ENCODE data around the gene CHCHD1. TPM values are rescaled to one million over a fixed set of nuclear protein-coding genes. Genes with fewer than 3 reads are reported as not detected.

The CHCHD1 gene
- total RNA-seq, 1 donor from 2014 or later: 25.3 TPM

DNA sequence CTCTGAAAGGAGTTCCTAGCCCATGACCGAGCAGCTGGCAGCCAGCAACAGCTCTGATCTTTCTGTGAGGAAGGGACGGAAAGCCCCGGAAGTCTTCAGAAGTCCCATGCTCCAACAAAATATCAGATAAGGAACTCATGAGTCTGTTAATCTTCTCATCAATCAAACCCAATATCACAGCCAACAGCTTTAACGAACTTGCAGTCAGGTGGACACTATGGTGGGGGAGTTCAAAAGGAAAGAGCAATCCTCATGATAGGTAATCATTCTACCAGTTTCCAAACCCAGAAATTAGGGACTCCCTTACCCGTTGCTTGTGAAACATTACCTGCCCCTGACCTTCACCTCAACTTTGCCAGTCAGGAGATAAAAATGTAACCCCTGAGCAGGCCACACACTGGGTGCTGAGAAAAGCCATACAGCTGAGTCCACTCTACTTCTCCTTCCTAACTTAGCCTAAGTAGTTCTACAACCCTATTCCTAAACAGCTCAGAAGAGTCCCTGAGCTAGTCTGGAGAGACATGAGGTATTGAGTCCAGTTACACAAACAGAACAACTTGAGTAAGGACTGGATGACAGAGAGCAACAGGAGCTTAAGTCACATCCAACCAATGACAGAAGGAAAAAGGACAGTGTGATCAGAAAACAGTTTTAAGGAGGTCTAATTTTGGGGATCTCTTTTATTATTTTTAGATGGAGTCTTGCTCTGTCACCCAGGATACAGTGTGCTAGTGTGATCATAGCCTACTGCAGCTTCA, 27.4 kb downstream of the CHCHD1 start:
- peaks cover 17% of the 10 kb centered on the region for H3K79me2 ChIP-seq (ENCODE audit: insufficient read depth, low read length)
- H3K4me3 ChIP-seq (ENCODE audit: insufficient read depth, low read depth, low read length): no peak overlapping the region
- H4K20me1 ChIP-seq (ENCODE audit: insufficient read depth, low read length): peaks cover 36% of the 10 kb centered on the region
- Mint-ChIP-seq H3K4me3 (ENCODE audit: unreplicated experiment) (peak overlapping the region; percentile 86), H3K27me3 (ENCODE audit: low read depth, unreplicated experiment) (no peaks in the 10 kb centered on the region), H3K27ac (ENCODE audit: unreplicated experiment) (peak overlapping the region; percentile 12), H3K36me3 (ENCODE audit: low read depth, unreplicated experiment) (peaks cover 31% of the 10 kb centered on the region), H3K4me1 (ENCODE audit: low read depth, unreplicated experiment) (peaks cover 14% of the 10 kb centered on the region), H3K9me3 (ENCODE audit: unreplicated experiment) (no peaks in the 10 kb centered on the region)
- H3K4me2 ChIP-seq (ENCODE audit: low read length): no peak overlapping the region
- TF ChIP-seq, protein P1, sequence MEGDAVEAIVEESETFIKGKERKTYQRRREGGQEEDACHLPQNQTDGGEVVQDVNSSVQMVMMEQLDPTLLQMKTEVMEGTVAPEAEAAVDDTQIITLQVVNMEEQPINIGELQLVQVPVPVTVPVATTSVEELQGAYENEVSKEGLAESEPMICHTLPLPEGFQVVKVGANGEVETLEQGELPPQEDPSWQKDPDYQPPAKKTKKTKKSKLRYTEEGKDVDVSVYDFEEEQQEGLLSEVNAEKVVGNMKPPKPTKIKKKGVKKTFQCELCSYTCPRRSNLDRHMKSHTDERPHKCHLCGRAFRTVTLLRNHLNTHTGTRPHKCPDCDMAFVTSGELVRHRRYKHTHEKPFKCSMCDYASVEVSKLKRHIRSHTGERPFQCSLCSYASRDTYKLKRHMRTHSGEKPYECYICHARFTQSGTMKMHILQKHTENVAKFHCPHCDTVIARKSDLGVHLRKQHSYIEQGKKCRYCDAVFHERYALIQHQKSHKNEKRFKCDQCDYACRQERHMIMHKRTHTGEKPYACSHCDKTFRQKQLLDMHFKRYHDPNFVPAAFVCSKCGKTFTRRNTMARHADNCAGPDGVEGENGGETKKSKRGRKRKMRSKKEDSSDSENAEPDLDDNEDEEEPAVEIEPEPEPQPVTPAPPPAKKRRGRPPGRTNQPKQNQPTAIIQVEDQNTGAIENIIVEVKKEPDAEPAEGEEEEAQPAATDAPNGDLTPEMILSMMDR (IDR thresholded peaks at IDR 0.05; ENCODE audit: insufficient read depth, low read depth, low read length): no peak
- TF ChIP-seq EZH2 (IDR thresholded peaks at IDR 0.05; ENCODE audit: insufficient read depth, low read length): no peak
- H3K27ac ChIP-seq (ENCODE audit: low read depth, low read length): no peak overlapping the region
- H3K9ac ChIP-seq (ENCODE audit: low read length): no peak overlapping the region
- no peaks in the 10 kb centered on the region for H3K27me3 ChIP-seq (ENCODE audit: insufficient read depth, low read length)
- no peaks in the 10 kb centered on the region for H3K9me3 ChIP-seq (ENCODE audit: insufficient read depth, low read depth, low read length)
- no peak for FAIRE-seq
- no peak overlapping the region for H2AFZ ChIP-seq (ENCODE audit: low read depth, low read length)
- H3K4me1 ChIP-seq (ENCODE audit: insufficient read depth, low read length): peaks cover 6% of the 10 kb centered on the region
- H3K36me3 ChIP-seq (ENCODE audit: insufficient read depth, low read length): peaks cover 25% of the 10 kb centered on the region
- no peak for DNase-seq (ENCODE audit: low read depth)

DNA sequence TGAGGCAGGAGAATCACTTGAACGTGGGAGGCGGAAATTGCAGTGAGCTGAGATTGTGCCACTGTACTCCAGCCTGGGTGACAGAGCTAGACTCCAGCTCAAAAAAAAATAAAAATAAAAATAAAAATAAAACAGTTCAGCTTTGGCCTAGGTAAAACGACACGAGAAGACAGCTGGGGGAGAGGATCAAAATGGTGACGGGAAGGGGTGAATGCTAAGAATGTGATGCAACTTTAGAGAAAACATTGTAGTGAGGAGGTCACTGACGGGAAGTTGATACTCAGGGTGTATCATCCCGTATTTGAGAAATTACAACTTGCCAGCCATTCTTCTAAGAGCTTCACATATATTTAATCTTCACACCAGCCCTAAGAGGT, 28.5 kb downstream of the CHCHD1 start:
- TF ChIP-seq, protein P1 (IDR thresholded peaks at IDR 0.05; ENCODE audit: insufficient read depth, low read depth, low read length): no peak
- TF ChIP-seq EZH2 (IDR thresholded peaks at IDR 0.05; ENCODE audit: insufficient read depth, low read length): no peak
- peaks cover 17% of the 10 kb centered on the region for H3K79me2 ChIP-seq (ENCODE audit: insufficient read depth, low read length)
- peaks cover 13% of the 10 kb centered on the region for H3K4me1 Mint-ChIP-seq (ENCODE audit: low read depth, unreplicated experiment)
- H3K27me3 ChIP-seq (ENCODE audit: insufficient read depth, low read length): no peaks in the 10 kb centered on the region
- H3K4me3 ChIP-seq (ENCODE audit: insufficient read depth, low read depth, low read length): peak overlapping the region; percentile 76
- DNase-seq (ENCODE audit: low read depth): no peak
- peak overlapping the region; percentile 83 for H3K4me2 ChIP-seq (ENCODE audit: low read length)
- FAIRE-seq: no peak
- no peaks in the 10 kb centered on the region for H3K27me3 Mint-ChIP-seq (ENCODE audit: low read depth, unreplicated experiment)
- H3K9ac ChIP-seq (ENCODE audit: low read length): peak overlapping the region; percentile 92
- H3K27ac ChIP-seq (ENCODE audit: low read depth, low read length): no peak overlapping the region
- H3K36me3 ChIP-seq (ENCODE audit: insufficient read depth, low read length): peaks cover 25% of the 10 kb centered on the region
- H3K4me3 Mint-ChIP-seq (ENCODE audit: unreplicated experiment): peak overlapping the region; percentile 86
- H3K9me3 Mint-ChIP-seq (ENCODE audit: unreplicated experiment): no peaks in the 10 kb centered on the region
- no peaks in the 10 kb centered on the region for H3K9me3 ChIP-seq (ENCODE audit: insufficient read depth, low read depth, low read length)
- peak overlapping the region; percentile 55 for H3K27ac Mint-ChIP-seq (ENCODE audit: unreplicated experiment)
- peaks cover 6% of the 10 kb centered on the region for H3K4me1 ChIP-seq (ENCODE audit: insufficient read depth, low read length)
- no peak overlapping the region for H2AFZ ChIP-seq (ENCODE audit: low read depth, low read length)
- H4K20me1 ChIP-seq (ENCODE audit: insufficient read depth, low read length): peaks cover 36% of the 10 kb centered on the region
- peaks cover 31% of the 10 kb centered on the region for H3K36me3 Mint-ChIP-seq (ENCODE audit: low read depth, unreplicated experiment)
